DMS 273 (cell line): ENCODE data around the gene TMF1.

ENCODE experiments used
- DNase-seq: peaks from one replicate; lab custom pipeline; 2025; ENCODE audit not compliant: unreplicated experiment; lab: John Stamatoyannopoulos, UW

TMF1 gene

GRCh38 chr3:69014022-69014580, 38.0 kb downstream of the TMF1 start:
- no peak for DNase-seq

- peak; percentile 89 for DNase-seq
Observed at GRCh38 chr3:69013253-69014021, 38.7 kb downstream of the TMF1 start, which contains the start of gene EOGT. EOGT (minus strand) TSS chr3:69013684; CDS start chr3:69009846, 3,838 bp downstream.

- peak; percentile 61 for DNase-seq
Observed at GRCh38 chr3:69012800-69013252, 39.3 kb downstream of the TMF1 start.

GRCh38 chr3:69012100-69012799, 39.9 kb downstream of the TMF1 start:
- DNase-seq: no peak

- no peak for DNase-seq
Observed at GRCh38 chr3:69011096-69011730, 40.9 kb downstream of the TMF1 start.

- DNase-seq: no peak
Observed at GRCh38 chr3:69009559-69010410, 42.3 kb downstream of the TMF1 start.

- DNase-seq: no peak
Observed at GRCh38 chr3:69008980-69009379, 43.2 kb downstream of the TMF1 start.

- DNase-seq: no peak
Observed at GRCh38 chr3:69005791-69006482, 46.2 kb downstream of the TMF1 start.

- no peak for DNase-seq
Observed at GRCh38 chr3:69005071-69005790, 46.9 kb downstream of the TMF1 start.

GRCh38 chr3:69004138-69004537, 48.0 kb downstream of the TMF1 start:
- no peak for DNase-seq

GRCh38 chr3:68999605-69000004, 52.5 kb downstream of the TMF1 start:
- DNase-seq: no peak

GRCh38 chr3:68999158-68999557, 53.0 kb downstream of the TMF1 start:
- DNase-seq: no peak

- no peak for DNase-seq
Observed at GRCh38 chr3:68997887-68998286, 54.2 kb downstream of the TMF1 start.

GRCh38 chr3:68996356-68996995, 55.7 kb downstream of the TMF1 start:
- DNase-seq: peak; percentile 11

- no peak for DNase-seq
Observed at GRCh38 chr3:68988740-68989139, 63.4 kb downstream of the TMF1 start.

GRCh38 chr3:68987322-68987721, 64.8 kb downstream of the TMF1 start:
- DNase-seq: no peak

- DNase-seq: no peak
Observed at GRCh38 chr3:68986496-68987208, 65.5 kb downstream of the TMF1 start.

GRCh38 chr3:68985146-68985790, 66.9 kb downstream of the TMF1 start:
- no peak for DNase-seq
